Activated T-helper 2 cell treated with anti-CD3 and anti-CD28 coated beads, Interferon-gamma antibody, Interleukin-2, Interleukin-4, amounts not matched to agents 10 μg/mL and 5 μg/mL and 100 μg/mL, durations not matched to agents 14 hours and 24 hours and 36 hours (primary cell): ENCODE measurements around the gene MSLN. TPM values are rescaled to one million over a fixed set of nuclear protein-coding genes. Genes with fewer than 3 reads are reported as not detected.
"Not testable (repeated sequence)": the region's sequence is repeated elsewhere in the genome, so short reads cannot be mapped to it uniquely, and the experiment has no call there.

Experiments
- DNase-seq: peaks from one replicate; pipeline ENCODE4 v3.0.0; 2021; ENCODE audit warnings: low spot score
- H3K27ac Mint-ChIP-seq: one replicate; pipeline ENCODE4 v1.8.0; 2021; ENCODE audit warnings: mixed read lengths
- H3K27me3 Mint-ChIP-seq: one replicate; pipeline ENCODE4 v1.8.0; 2021; ENCODE audit warnings: low read depth, mixed read lengths
- H3K36me3 Mint-ChIP-seq: one replicate; pipeline ENCODE4 v1.8.0; 2021; ENCODE audit warnings: low read depth, mixed read lengths
- H3K4me1 Mint-ChIP-seq: one replicate; pipeline ENCODE4 v1.8.0; 2021; ENCODE audit warnings: low read depth, mixed read lengths
- H3K4me3 Mint-ChIP-seq: one replicate; pipeline ENCODE4 v1.8.0; 2021; ENCODE audit warnings: low read depth, mild to moderate bottlenecking, moderate library complexity, mixed read lengths
- H3K9me3 Mint-ChIP-seq: one replicate; pipeline ENCODE4 v1.8.0; 2021; ENCODE audit warnings: mixed read lengths
- intact Hi-C: fragments of 100-400 bp; cut with micrococcal nuclease; formaldehyde crosslinking; loops from one replicate; pipeline ENCODE4 v1.15.1; 2023
- total RNA-seq: library from RNA; stranded (reverse); gene quantifications from 2 replicates; pipeline ENCODE4 v1.2.3, GENCODE V29; 2022

Gene MSLN
- total RNA-seq, 1 donor from 2014 or later: not detected

DNA sequence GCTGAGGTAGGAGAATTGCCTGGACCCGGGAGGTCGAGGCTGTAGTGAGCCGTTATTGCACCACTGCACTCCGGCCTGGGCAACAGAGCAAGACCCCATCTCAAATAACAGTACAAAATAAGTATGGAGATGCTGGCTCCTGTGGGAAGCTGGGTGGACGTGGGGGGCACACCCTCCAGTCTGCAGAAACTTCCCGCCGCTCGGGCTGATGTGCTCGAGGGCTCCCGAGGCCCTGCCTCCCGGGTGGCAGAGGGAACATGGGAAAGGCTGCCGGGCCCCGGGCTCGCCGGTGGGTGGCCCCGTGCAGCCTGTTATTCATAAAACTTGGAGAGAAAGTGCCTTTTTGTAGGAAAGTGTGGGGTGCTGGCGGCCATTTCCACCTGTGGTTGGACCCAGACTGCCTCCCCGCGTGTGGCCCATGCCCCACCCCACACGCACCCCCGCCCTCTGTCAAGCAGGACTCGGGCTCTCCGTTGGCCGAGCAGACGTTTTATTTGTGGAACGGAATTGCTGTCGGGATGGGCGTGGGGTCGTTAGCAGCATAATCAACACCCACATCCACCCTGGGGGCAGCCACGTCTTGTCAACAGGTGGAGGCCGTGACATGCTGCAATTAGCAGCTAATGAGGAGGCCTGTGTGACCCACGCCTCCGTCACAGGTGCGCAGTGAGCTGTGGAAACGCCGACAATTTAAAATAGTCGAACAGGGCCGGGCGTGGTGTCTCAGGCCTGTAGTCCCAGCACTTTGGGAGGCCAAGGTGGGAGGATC, 12.4 kb upstream of the MSLN start:
- Mint-ChIP-seq H3K9me3 (no peaks in the 10 kb centered on the region), H3K4me3 (no peak overlapping the region), H3K27me3 (no peaks in the 10 kb centered on the region), H3K4me1 (no peaks in the 10 kb centered on the region), H3K36me3 (no peaks in the 10 kb centered on the region), H3K27ac (no peak overlapping the region)
- intact Hi-C loops: no loop called here
- no peak for DNase-seq

DNA sequence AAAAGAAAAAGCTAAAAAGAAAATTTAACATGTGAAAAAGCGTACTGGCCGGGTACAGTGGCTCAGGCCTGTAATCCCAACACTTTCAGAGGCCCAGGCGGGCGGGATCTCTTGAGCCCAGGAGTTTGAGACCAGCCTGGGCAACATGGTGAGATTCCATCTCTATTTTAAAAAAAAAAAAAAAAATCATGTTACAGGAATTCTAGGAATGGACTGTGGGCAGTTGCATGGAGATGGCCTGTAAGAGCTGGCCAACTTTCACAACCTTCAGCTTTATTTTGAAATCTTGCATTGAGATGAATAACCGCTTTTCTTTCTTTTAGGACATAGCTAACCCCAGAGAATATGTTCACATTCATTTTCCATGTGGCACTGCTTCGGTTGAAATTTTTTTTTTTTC, 11.5 kb upstream of the MSLN start:
- H3K36me3 Mint-ChIP-seq: no peaks in the 10 kb centered on the region
- no peak for DNase-seq
- H3K9me3 Mint-ChIP-seq: no peaks in the 10 kb centered on the region
- H3K27me3 Mint-ChIP-seq: no peaks in the 10 kb centered on the region
- no peak overlapping the region for H3K4me3 Mint-ChIP-seq
- no peaks in the 10 kb centered on the region for H3K4me1 Mint-ChIP-seq
- intact Hi-C loops: no loop called here
- no peak overlapping the region for H3K27ac Mint-ChIP-seq

DNA sequence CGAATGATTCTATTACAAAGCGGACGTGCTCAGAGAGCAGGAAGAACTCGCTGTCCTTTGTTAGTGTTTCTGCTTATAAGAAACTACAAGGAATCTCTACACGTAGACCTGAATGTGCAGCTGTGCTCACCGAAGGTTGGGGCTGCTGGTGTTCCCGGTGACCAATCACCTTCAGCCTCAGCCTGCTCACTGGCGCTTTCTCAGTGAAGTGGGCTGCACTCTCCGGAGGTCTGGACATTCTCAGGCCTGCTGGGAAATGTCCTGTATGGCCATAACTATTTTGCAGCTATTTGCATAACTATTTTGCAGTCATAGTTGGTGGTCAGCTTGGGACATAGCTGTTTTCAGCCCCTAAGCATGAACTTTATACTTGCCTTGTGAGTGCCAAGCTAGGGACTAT, 10.0 kb upstream of the MSLN start:
- Mint-ChIP-seq H3K36me3 (no peaks in the 10 kb centered on the region), H3K4me3 (no peak overlapping the region), H3K9me3 (no peaks in the 10 kb centered on the region), H3K27me3 (no peaks in the 10 kb centered on the region), H3K4me1 (no peaks in the 10 kb centered on the region), H3K27ac (no peak overlapping the region)
- intact Hi-C loops: no loop called here
- no peak for DNase-seq

DNA sequence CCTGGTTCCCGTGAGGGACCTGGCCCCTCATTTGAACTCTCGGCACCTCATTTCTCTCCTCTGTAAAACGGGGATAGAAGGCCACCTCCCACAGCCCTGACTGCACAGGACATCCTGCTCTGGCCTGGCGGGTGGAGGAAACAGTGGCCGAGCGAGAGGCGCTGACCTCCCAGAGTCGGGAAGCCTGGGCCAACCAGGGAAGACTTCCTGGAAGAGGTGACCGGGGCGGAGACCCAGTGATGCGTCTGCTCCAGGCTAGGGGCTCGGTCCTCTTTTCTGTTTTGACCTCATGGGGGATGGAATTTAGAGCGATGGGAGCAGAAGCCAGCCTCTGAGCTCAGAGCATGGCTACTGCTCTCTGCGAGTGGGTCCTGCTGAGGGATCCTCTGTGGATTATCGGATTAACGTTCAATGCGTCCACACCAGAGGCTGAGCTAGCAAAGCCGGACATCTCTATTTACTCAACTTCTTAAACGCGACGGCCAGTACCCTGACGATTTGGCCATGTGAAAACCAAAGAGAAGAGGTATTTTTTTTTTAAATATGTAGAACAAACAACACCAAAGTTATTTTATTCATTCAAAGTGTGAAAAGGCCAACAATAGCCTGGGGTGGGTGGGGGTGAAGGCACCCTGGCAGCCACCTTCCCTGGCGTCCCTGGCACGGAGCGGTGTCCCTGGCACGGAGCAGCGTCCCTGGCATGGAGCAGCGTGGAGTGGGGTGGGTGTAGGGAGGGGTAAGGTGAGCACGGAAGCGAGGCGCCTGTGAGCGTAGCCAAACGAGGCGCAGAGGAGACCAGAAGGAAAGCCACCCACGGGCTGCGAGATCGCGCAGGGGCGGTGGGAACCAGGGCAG, 9.2 kb upstream of the MSLN start:
- Mint-ChIP-seq H3K4me3 (no peak overlapping the region), H3K36me3 (no peaks in the 10 kb centered on the region), H3K9me3 (no peaks in the 10 kb centered on the region), H3K27ac (no peak overlapping the region), H3K4me1 (no peaks in the 10 kb centered on the region), H3K27me3 (no peaks in the 10 kb centered on the region)
- intact Hi-C loops: no loop called here
- DNase-seq: no peak

DNA sequence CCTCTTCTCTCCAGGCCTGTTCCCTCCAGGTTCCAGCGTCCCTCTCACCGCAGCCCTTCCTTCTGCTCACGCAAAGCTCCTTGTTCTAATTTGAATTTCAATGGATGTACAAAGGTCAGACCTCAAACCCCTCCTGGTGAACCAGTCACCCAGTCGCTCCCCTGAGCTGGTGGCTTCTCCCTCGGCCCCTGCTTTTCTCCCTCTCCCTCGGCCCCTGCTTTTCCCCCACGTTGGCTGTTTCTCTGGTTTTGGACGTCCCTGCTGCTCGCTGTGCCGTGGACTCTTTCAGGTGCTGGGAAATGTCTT, 8.6 kb upstream of the MSLN start:
- no peaks in the 10 kb centered on the region for H3K4me1 Mint-ChIP-seq
- no peak overlapping the region for H3K27ac Mint-ChIP-seq
- intact Hi-C loops: no loop called here
- no peaks in the 10 kb centered on the region for H3K36me3 Mint-ChIP-seq
- H3K4me3 Mint-ChIP-seq: no peak overlapping the region
- no peaks in the 10 kb centered on the region for H3K9me3 Mint-ChIP-seq
- no peak for DNase-seq
- H3K27me3 Mint-ChIP-seq: no peaks in the 10 kb centered on the region

DNA sequence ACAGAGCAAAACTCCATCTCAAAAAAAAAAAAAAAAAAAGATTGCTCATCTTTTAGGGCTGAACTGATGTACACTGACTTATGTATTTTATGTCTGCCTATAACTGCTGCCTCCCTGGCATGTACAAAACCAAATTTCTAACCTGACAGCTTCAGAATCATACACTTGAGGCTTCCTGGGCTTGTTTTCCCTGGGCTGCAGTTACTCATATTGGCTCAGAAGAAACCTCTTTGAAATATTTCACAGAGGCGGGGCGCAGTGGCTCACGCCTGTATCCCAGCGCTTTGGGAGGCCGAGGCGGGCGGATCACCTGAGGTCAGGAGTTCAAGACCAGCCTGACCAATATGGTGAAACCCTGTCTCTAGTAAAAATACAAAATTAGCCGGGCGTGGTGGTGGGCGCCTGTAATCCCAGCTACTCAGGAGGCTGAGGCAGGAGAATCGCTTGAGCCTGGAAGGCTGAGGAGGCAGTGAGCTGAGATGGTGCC, 6.4 kb upstream of the MSLN start:
- H3K4me3 Mint-ChIP-seq, H3K9me3 Mint-ChIP-seq, H3K27me3 Mint-ChIP-seq, intact Hi-C loops, H3K27ac Mint-ChIP-seq, H3K4me1 Mint-ChIP-seq, H3K36me3 Mint-ChIP-seq, DNase-seq: not testable (repeated sequence)

DNA sequence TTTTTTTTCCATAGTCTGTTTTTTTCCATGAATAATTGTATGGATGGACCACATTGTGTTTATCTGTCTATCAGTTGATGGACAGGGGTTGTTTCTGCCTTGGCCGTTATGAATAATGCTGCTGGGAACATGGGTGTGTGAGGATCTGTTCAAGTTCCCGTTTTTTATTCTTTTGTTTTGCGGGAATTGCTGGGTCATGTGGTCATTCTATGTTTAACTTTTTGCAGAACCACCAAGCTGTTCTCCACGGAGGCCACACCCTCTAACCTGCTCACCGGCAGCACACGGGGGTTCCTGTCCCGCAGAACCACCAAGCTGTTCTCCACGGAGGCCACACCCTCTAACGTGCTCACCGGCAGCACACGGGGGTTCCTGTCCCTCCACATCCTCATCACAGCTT, 5.9 kb upstream of the MSLN start:
- no peak overlapping the region for H3K4me3 Mint-ChIP-seq

DNA sequence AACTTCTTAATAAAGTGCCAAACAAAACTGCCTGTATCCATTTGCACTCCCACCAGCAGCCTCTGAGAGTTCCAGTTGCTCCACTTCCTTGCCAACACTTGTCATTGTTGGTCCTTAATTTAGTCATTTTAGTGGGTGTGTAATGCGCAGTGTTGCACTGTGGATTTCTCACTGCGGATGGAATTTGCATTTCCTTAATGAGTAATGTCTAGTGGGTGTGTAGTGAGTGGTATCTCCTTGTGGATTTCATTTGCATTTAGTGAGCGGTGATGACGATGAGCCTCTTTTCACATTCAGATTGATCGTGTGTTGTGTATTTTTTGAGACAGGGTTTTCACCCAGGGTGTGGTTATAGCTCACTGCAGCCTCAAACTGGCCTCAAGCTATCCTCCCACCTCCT, 4.1 kb upstream of the MSLN start:
- no peaks in the 10 kb centered on the region for H3K36me3 Mint-ChIP-seq
- DNase-seq: no peak
- no peaks in the 10 kb centered on the region for H3K4me1 Mint-ChIP-seq
- no peaks in the 10 kb centered on the region for H3K9me3 Mint-ChIP-seq
- no peaks in the 10 kb centered on the region for H3K27me3 Mint-ChIP-seq
- intact Hi-C loops: no loop called here
- no peak overlapping the region for H3K27ac Mint-ChIP-seq
- no peak overlapping the region for H3K4me3 Mint-ChIP-seq

More for the DNA sequence above, 5.9 kb upstream of the MSLN start:
- H3K27ac Mint-ChIP-seq: no peak overlapping the region
- H3K9me3 Mint-ChIP-seq: no peaks in the 10 kb centered on the region
- no peaks in the 10 kb centered on the region for H3K27me3 Mint-ChIP-seq
- H3K4me1 Mint-ChIP-seq: no peaks in the 10 kb centered on the region
- no peak for DNase-seq
- intact Hi-C loops: no loop called here
- no peaks in the 10 kb centered on the region for H3K36me3 Mint-ChIP-seq

DNA sequence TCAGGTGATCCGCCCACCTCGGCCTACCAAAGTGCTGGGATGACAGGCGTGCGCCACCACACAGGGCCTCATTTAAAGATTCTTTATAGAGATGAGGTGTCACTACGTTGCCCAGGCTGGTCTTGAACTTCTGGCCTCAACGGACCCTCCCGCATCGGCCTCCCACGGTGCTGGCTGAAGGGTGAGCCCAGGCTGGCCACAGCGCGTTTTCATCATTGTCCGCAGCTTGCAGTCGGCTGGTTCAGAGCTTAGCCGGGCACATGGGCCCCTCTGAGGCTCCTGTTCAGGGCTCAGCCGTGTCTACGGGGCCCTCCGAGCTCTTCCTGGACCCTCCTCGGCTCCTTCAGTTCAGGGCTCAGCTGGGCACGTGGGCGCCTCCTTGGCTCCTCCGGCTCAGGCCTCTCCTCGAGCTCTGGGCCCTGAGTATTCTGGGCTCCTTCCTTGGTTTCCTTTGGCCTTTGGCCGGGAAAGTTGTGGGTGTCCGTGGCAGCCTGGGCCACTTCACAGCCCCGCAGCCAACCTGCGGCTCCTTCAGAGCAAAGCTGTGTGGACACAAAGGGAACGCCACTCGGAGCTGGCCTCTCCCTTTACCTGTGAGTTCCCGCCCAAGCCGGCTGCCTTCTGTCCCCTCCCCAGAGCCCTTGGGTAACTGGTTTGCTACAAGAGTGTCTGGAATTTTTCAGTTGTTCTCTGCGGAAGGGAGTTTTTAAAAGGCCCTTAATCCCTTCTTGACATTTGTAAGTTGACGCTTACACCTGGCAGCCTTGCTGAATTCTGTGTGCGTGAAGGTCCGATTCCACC, 1.2 kb upstream of the MSLN start:
- Mint-ChIP-seq H3K9me3 (no peaks in the 10 kb centered on the region), H3K4me3 (no peak overlapping the region), H3K27me3 (no peaks in the 10 kb centered on the region), H3K4me1 (no peaks in the 10 kb centered on the region), H3K27ac (no peak overlapping the region), H3K36me3 (no peaks in the 10 kb centered on the region)
- intact Hi-C loops: no loop called here
- DNase-seq: no peak

DNA sequence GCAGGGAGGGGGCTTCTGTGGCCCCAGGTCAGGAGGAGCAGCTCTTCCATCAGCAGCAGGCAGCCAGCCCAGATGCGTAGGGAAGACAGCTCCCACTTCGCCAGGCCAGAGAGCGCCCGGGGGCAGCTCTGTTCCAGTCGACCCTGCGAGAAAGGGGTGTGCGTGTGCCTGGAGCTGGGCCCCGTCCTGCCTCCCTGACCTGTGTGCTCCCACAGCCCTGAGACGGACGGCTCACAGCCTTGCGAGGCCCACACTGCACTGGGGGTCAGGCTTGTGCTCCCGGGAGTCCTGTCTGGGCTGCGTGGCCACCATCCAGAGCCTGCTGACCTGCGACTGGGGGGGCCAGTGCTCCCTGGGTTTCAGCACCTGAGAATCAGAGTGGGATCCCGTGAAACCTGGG, 469 bp upstream of the MSLN start:
- Mint-ChIP-seq H3K27me3 (no peaks in the 10 kb centered on the region), H3K36me3 (no peaks in the 10 kb centered on the region), H3K4me1 (no peaks in the 10 kb centered on the region), H3K27ac (no peak overlapping the region), H3K9me3 (no peaks in the 10 kb centered on the region), H3K4me3 (no peak overlapping the region)
- intact Hi-C loops: no loop called here
- DNase-seq: no peak

DNA sequence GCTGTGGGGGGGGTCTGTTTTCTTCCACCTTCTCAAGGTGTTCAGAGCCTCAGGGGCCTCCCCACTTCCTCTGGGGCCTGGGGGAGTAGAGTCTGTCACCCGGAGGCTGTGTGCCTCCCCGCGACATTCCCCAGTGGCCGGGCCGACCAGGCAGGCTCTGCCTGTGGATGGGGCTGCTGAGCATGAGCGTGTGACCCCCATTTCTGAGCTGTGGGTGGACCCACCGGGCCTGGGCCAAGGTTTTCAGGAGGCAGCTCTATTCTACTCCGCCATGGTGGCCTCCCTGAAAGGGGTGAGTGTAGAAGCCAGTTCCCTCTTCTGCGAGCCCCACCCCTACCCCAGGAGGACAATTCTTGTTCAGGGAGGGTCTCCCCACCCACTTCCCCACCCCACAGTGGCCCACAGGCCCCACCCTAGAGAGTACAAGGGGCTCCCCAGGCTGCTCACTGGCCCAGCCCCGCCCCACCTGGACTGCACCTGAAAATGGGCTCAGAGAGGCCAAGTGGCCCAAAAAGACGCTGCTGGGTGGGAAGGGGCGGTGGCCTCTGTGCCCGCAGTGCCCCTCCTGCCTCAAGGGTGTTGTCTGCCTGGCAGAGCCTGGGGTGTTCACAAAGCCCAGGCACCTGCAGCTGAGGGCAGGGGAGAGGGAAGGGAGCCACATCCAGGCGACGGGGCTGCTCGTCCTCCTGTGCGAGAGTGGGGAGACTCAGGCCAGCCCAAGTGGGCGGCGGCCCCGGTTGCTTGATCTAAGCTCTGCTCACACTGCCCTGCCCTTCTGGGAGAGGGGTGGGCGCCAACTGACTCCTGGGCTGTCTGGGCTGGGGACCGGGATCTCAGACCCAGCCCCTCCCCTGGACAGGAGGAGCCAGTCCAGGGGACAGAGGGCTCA, 1.3 kb downstream of the MSLN start:
- Mint-ChIP-seq H3K36me3 (no peaks in the 10 kb centered on the region), H3K4me3 (no peak overlapping the region), H3K27ac (no peak overlapping the region), H3K4me1 (no peaks in the 10 kb centered on the region), H3K9me3 (no peaks in the 10 kb centered on the region), H3K27me3 (no peaks in the 10 kb centered on the region)
- no peak for DNase-seq
- intact Hi-C loops: no loop called here

DNA sequence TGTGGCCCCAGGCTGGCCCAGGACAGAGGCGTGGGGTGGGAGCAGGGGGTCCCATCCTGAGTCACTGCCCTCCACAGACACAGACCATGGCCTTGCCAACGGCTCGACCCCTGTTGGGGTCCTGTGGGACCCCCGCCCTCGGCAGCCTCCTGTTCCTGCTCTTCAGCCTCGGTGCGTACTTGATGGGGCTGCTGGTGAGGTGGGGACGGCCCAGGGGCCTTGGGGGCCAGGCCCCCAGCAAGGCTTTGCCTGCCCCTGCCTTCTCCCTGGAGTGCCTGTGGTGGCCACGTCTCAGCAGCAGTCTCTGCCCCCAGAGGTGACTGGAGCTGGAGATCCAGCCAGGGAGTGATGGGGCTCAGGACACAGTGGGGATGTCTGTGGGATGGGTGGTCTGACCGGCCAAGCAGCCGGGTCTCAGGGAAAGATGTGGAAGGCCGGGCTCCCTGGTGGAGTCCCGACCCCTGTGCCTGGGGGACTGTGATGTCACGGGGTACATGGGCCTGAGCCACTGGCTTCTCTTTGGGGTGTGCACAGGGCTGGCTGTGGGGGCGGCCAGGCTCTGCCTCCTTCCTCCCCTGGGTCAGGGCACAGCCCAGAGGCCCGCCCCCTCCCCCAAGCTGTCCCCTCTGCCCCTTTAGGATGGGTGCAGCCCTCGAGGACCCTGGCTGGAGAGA, 2.2 kb downstream of the MSLN start:
- Mint-ChIP-seq H3K36me3 (no peaks in the 10 kb centered on the region), H3K27ac (no peak overlapping the region), H3K4me1 (no peaks in the 10 kb centered on the region), H3K27me3 (no peaks in the 10 kb centered on the region), H3K4me3 (no peak overlapping the region), H3K9me3 (no peaks in the 10 kb centered on the region)
- DNase-seq: no peak
- intact Hi-C loops: no loop called here
